ENCODE measurements around the gene KRTAP10-2. TPM values are rescaled to one million over a fixed set of nuclear protein-coding genes. Genes with fewer than 3 reads are reported as not detected.

Gene KRTAP10-2
- total RNA-seq, 1 experiment from 2014 or later, result not detected

GRCh38 chr21:44571844-44572782, 20.8 kb upstream of the KRTAP10-2 start:
- H3K27ac Mint-ChIP-seq (ENCODE audit: low read depth, unreplicated experiment), result no peak overlapping the region
- no peak for TF ChIP-seq CTCF (IDR thresholded peaks at IDR 0.05; ENCODE audit: unreplicated experiment)
- H3K4me3 Mint-ChIP-seq (ENCODE audit: unreplicated experiment), result no peak overlapping the region
- ChIA-PET POLR2A (no interaction called here), CTCF (no interaction called here)
- no TSS peak for BruUV-seq (replicated peaks)
- H3K9me3 Mint-ChIP-seq (ENCODE audit: unreplicated experiment), result peaks cover 20% of the 10 kb centered on the region
- intact Hi-C loops (cut with micrococcal nuclease), result no loop called here
- DNase-seq (ENCODE audit: unreplicated experiment), result no peak
- peaks cover 7% of the 10 kb centered on the region for H3K4me1 Mint-ChIP-seq (ENCODE audit: insufficient read depth, unreplicated experiment)
- no peaks in the 10 kb centered on the region for H3K36me3 Mint-ChIP-seq (ENCODE audit: insufficient read depth, unreplicated experiment)
- peaks cover 45% of the 10 kb centered on the region for H3K27me3 Mint-ChIP-seq (ENCODE audit: insufficient read depth, unreplicated experiment)

- POLR2A ChIA-PET, result no interaction called here
- Mint-ChIP-seq H3K27ac (ENCODE audit: low read depth, unreplicated experiment) (no peak overlapping the region), H3K27me3 (ENCODE audit: insufficient read depth, unreplicated experiment) (peaks cover 45% of the 10 kb centered on the region), H3K4me3 (ENCODE audit: unreplicated experiment) (no peak overlapping the region), H3K36me3 (ENCODE audit: insufficient read depth, unreplicated experiment) (no peaks in the 10 kb centered on the region), H3K4me1 (ENCODE audit: insufficient read depth, unreplicated experiment) (peaks cover 7% of the 10 kb centered on the region), H3K9me3 (ENCODE audit: unreplicated experiment) (peaks cover 17% of the 10 kb centered on the region)
- CTCF ChIA-PET, result no interaction called here
- intact Hi-C loops (cut with micrococcal nuclease), result no loop called here
- TF ChIP-seq CTCF (IDR thresholded peaks at IDR 0.05; ENCODE audit: unreplicated experiment), result no peak
- DNase-seq (ENCODE audit: unreplicated experiment), result no peak
- BruUV-seq (replicated peaks), result no TSS peak
These were observed 20.0 kb upstream of the KRTAP10-2 start for GRCh38 chr21:44571296-44571695.

- no TSS peak for BruUV-seq (replicated peaks)
- ChIA-PET POLR2A (no interaction called here), CTCF (interaction anchor here (0.6 to 0.9 kb wide), 2 partner anchors 11 to 653 kb away, joined by 3 read pairs; partner anchors contain the start of gene KRTAP10-5)
- Mint-ChIP-seq H3K9me3 (ENCODE audit: unreplicated experiment) (peaks cover 17% of the 10 kb centered on the region), H3K36me3 (ENCODE audit: insufficient read depth, unreplicated experiment) (no peaks in the 10 kb centered on the region), H3K4me1 (ENCODE audit: insufficient read depth, unreplicated experiment) (peaks cover 6% of the 10 kb centered on the region), H3K27ac (ENCODE audit: low read depth, unreplicated experiment) (no peak overlapping the region), H3K27me3 (ENCODE audit: insufficient read depth, unreplicated experiment) (peaks cover 34% of the 10 kb centered on the region), H3K4me3 (ENCODE audit: unreplicated experiment) (no peak overlapping the region)
- DNase-seq (ENCODE audit: unreplicated experiment), result no peak
- intact Hi-C loops (cut with micrococcal nuclease), result no loop called here
- no peak for TF ChIP-seq CTCF (IDR thresholded peaks at IDR 0.05; ENCODE audit: unreplicated experiment)
These were observed 18.7 kb upstream of the KRTAP10-2 start for GRCh38 chr21:44569861-44570517.
